GM23248 (cell line): Measurements from ENCODE around the gene CTIF. TPM values are rescaled to one million over a fixed set of nuclear protein-coding genes. Genes with fewer than 3 reads are reported as not detected.

Source experiments
- DNase-seq: peaks from one replicate; pipeline ENCODE4 v3.0.0-alpha.2; 2015
- H2AFZ ChIP-seq: fragments of 200-600 bp; sonication (generic); 2 replicates; pipeline ENCODE4 v1.6.1; 2016; ENCODE audit warnings: antibody characterized with exemption
- H3F3A ChIP-seq: fragments of 200-600 bp; sonication (generic); 2 replicates; pipeline ENCODE4 v1.6.1; 2016; ENCODE audit warnings: mild to moderate bottlenecking, antibody characterized with exemption, mixed run types; ENCODE audit not compliant: insufficient read depth
- H3K27ac ChIP-seq: fragments of 200-600 bp; sonication (generic); 2 replicates; pipeline ENCODE4 v1.5.1; 2016; ENCODE audit warnings: mild to moderate bottlenecking
- H3K27me3 ChIP-seq: fragments of 200-600 bp; sonication (generic); replicated peaks from 2 replicates; pipeline ENCODE4 v1.6.1; 2016; ENCODE audit warnings: mild to moderate bottlenecking; ENCODE audit not compliant: insufficient read depth
- H3K36me3 ChIP-seq: fragments of 200-600 bp; sonication (generic); 2 replicates; pipeline ENCODE4 v1.6.1; 2016; ENCODE audit warnings: low read depth, mild to moderate bottlenecking
- H3K4me1 ChIP-seq: fragments of 200-600 bp; sonication (generic); 2 replicates; pipeline ENCODE4 v1.6.1; 2016; ENCODE audit warnings: mild to moderate bottlenecking; ENCODE audit not compliant: insufficient read depth
- H3K4me2 ChIP-seq: fragments of 200-600 bp; sonication (generic); one replicate; pipeline ENCODE4 v1.6.1; 2016; ENCODE audit warnings: mild to moderate bottlenecking; ENCODE audit not compliant: unreplicated experiment
- H3K4me3 ChIP-seq: fragments of 200-600 bp; sonication (generic); 2 replicates; pipeline ENCODE4 v1.5.1; 2016; ENCODE audit warnings: mild to moderate bottlenecking
- H3K79me2 ChIP-seq: fragments of 200-600 bp; sonication (generic); 2 replicates; pipeline ENCODE4 v1.6.1; 2016; ENCODE audit warnings: mild to moderate bottlenecking; ENCODE audit not compliant: insufficient read depth
- H3K9ac ChIP-seq: fragments of 200-600 bp; sonication (generic); 2 replicates; pipeline ENCODE4 v1.6.1; 2016; ENCODE audit warnings: mild to moderate bottlenecking
- H3K9me2 ChIP-seq: fragments of 200-600 bp; sonication (generic); 2 replicates; pipeline ENCODE4 v1.6.1; 2016; ENCODE audit warnings: mixed run types, mild to moderate bottlenecking, moderate library complexity; ENCODE audit not compliant: insufficient read depth
- H3K9me3 ChIP-seq: fragments of 200-600 bp; sonication (generic); one replicate; pipeline ENCODE4 v1.6.1; 2017; ENCODE audit warnings: low read depth
- H4K20me1 ChIP-seq: fragments of 200-600 bp; sonication (generic); 2 replicates; pipeline ENCODE4 v1.6.0; 2016; ENCODE audit not compliant: insufficient read depth
- EZH2 ChIP-seq: fragments of 200-600 bp; sonication (generic); IDR thresholded peaks from 2 replicates; pipeline ENCODE4 v1.6.1; 2018; ENCODE audit warnings: antibody characterized with exemption, mild to moderate bottlenecking; ENCODE audit not compliant: insufficient read depth, poor library complexity, severe bottlenecking
- EZH2phosphoT487 ChIP-seq: fragments of 200-600 bp; sonication (generic); IDR thresholded peaks from 2 replicates; pipeline ENCODE4 v1.6.1; 2018; ENCODE audit warnings: antibody characterized with exemption, moderate library complexity, mild to moderate bottlenecking, low read depth; ENCODE audit not compliant: insufficient read depth
- WGBS, 2 experiments: methylation state at CpG; one replicate each; pipeline ENCODE4 v1.1.6; 2015 to 2017; ENCODE audit warnings: low lambda C conversion rate in 2 of 2, low coverage in 1 of 2; ENCODE audit errors: missing lambda C conversion rate in 2 of 2; 5-methylcytosine and 5-hydroxymethylcytosine counted together
- in situ Hi-C: fragments of 300-500 bp; cut with MboI; formaldehyde crosslinking; loops from 2 replicates; pipeline ENCODE4 v1.15.0; 2020
- polyA plus RNA-seq: library from polyadenylated mRNA; unstranded; fragments of >200 nt; fragmentation: Nextera tagmentation; extraction: Ambion mirVana; gene quantifications from 2 replicates; pipeline ENCODE4 v1.2.1, GENCODE V29; 2016
- total RNA-seq: library from RNA; depleted of rRNA; stranded (reverse); fragments of >200 nt; shearing (Covaris generic); gene quantifications from 2 replicates; pipeline ENCODE4 v1.2.3, GENCODE V29; 2014

The CTIF gene
- total and polyA plus RNA-seq, 2 experiments from 2014 or later = 21.5 to 46.8 TPM

DNA sequence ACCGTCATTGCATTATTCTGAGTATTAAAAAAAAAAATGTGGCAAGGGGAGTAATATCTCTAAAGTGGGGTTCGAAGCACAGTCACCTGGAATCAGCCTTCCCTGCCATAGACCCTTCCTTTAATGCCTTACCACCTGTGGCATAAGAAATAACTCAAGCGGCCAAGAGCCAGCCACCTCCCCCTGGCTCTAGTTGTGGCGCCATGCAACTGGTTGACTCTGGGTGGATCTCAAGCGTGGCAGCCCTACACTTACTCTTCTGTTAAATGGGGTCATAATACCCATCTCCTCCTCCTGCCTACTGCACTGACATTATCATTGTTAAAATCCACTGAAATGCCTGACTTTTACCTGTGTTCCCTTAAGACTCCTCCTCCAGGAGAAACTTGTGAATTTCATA, 236.1 kb downstream of the CTIF start:
- Histone ChIP-seq H3K79me2 (peaks cover 9% of the 10 kb centered on the region; the same call in 1 of the 2 replicates), H3K9ac (no peak overlapping the region), H3K9me3 (no peaks in the 10 kb centered on the region), H3K4me3 (no peak overlapping the region), H2AFZ (no peak overlapping the region), H4K20me1 (no peaks in the 10 kb centered on the region; the same call in 1 of the 2 replicates), H3K27ac (no peak overlapping the region), H3K4me1 (peaks cover 5% of the 10 kb centered on the region; the same call in 1 of the 2 replicates), H3K9me2 (no peaks in the 10 kb centered on the region), H3K4me2 (no peak overlapping the region), H3F3A (peaks cover 3% of the 10 kb centered on the region; the same call in 1 of the 2 replicates), H3K36me3 (peaks cover 8% of the 10 kb centered on the region; the same call in 1 of the 2 replicates), H3K27me3 (no peaks in the 10 kb centered on the region)
- in situ Hi-C loops = no loop called here
- 99 to 100% methylated on average over 5 of the region's 5 CpGs for WGBS, 2 experiments
- TF ChIP-seq EZH2 (no peak), EZH2phosphoT487 (no peak)
- no peak for DNase-seq

DNA sequence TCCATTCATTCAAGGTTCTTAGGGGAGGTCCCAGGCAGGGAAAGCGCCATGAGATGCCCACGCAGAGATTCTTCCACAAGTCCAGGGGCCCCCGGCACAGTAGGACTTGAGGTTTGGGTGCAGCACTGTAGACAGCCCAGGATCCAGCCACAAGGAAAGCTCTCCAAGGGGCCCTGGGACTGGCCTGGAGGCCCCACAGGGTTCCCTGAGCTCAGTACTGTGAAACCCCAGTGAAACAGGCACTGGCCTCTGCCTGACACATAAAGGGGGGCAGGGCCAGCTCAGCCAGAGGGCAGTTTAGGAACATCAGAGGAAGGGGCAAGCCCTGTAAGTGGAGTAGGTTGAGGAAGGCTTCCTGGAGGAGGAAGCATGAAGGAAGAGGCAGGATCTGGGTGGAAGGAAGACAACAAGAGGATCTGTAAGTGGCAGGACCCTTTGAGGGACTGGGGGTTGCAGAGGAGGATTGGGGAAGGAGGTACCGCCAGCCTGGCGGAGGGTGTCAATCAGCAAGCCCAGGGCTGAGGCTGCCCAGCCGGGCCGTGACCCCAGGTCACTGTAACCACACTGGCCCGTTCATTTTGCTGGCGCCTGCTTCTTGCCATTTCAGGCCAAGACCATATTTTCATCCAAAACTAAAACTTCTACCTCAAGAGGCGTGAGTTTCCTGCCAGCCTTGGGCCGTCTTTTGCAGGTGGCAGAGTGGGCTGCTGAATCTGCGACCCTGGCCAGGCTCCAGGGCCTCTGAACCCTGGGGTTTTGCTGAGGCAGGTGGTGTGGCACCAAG, 236.7 kb downstream of the CTIF start:
- Histone ChIP-seq H3K9me3 (no peaks in the 10 kb centered on the region), H3K27ac (no peak overlapping the region), H3K36me3 (peaks cover 8% of the 10 kb centered on the region; the same call in 1 of the 2 replicates), H4K20me1 (no peaks in the 10 kb centered on the region; the same call in 1 of the 2 replicates), H3K79me2 (peaks cover 9% of the 10 kb centered on the region; the same call in 1 of the 2 replicates), H3K4me3 (no peak overlapping the region), H3K4me2 (no peak overlapping the region), H3F3A (peaks cover 9% of the 10 kb centered on the region), H3K4me1 (peaks cover 11% of the 10 kb centered on the region), H3K9me2 (no peaks in the 10 kb centered on the region), H3K9ac (no peak overlapping the region), H2AFZ (no peak overlapping the region), H3K27me3 (no peaks in the 10 kb centered on the region)
- in situ Hi-C loops = no loop called here
- 90 to 96% methylated on average over 12 of the region's 12 CpGs for WGBS, 2 experiments
- no peak for DNase-seq
- TF ChIP-seq EZH2 = no peak
- no peak for TF ChIP-seq EZH2phosphoT487

DNA sequence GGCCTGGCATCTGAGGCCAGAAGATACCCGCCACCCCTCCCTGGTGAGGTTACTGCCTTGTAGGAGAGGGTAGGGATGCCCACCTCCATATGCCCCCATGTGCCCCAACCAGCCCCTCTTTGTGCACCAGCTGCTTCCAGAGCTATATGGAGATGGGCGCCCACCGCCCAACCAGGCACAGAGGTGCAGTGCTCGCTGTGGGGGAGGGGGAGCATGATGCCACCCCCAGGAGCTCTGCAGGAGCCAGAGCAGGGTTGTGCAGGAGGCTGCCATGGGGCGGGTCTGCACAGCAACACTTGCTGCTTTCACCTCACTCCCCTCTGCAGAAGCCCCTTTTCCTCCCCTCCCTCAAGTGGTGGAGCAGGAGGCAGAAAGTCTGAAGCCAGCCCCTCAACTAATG, 237.3 kb downstream of the CTIF start:
- WGBS, 2 experiments = 99 to 100% methylated on average over 5 of the region's 5 CpGs
- Histone ChIP-seq H3F3A (peaks cover 13% of the 10 kb centered on the region), H3K4me1 (peaks cover 17% of the 10 kb centered on the region), H3K79me2 (peaks cover 9% of the 10 kb centered on the region; the same call in 1 of the 2 replicates), H3K36me3 (peaks cover 8% of the 10 kb centered on the region; the same call in 1 of the 2 replicates), H3K27ac (no peak overlapping the region), H3K9ac (no peak overlapping the region), H2AFZ (no peak overlapping the region), H3K4me2 (no peak overlapping the region), H3K9me3 (no peaks in the 10 kb centered on the region), H4K20me1 (no peaks in the 10 kb centered on the region; the same call in 1 of the 2 replicates), H3K27me3 (no peaks in the 10 kb centered on the region), H3K4me3 (no peak overlapping the region), H3K9me2 (no peaks in the 10 kb centered on the region)
- no peak for DNase-seq
- in situ Hi-C loops = no loop called here
- TF ChIP-seq EZH2 = no peak
- TF ChIP-seq EZH2phosphoT487 = no peak

DNA sequence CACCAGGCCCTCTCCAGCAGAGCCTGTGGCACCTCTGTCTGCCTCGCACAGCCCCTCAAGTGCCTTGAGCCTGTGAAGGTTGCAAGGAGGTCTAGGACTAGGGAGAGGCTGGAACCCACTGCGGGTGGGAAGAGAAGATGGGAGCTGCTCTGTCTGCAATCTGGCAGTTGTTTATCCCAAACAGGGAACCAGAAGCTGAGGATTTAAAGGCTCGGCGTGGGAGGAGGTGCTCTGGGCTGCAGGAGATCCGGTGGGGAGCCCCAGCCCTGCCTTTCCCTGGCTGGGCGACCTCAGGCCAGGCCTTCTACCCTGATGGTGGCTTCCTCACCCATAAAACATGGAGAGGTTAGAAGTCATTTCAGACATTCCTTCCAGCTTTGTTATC, 237.8 kb downstream of the CTIF start:
- H3K4me2 ChIP-seq = no peak overlapping the region
- no peaks in the 10 kb centered on the region for H3K27me3 ChIP-seq
- H4K20me1 ChIP-seq = no peaks in the 10 kb centered on the region; the same call in 1 of the 2 replicates
- H3K79me2 ChIP-seq = peaks cover 11% of the 10 kb centered on the region; the same call in 1 of the 2 replicates
- 93 to 94% methylated on average over 6 of the region's 6 CpGs for WGBS, 2 experiments
- H3K9ac ChIP-seq = no peak overlapping the region
- no peak overlapping the region for H3K4me3 ChIP-seq
- DNase-seq = no peak
- TF ChIP-seq EZH2phosphoT487 = no peak
- no peak for TF ChIP-seq EZH2
- H3K4me1 ChIP-seq = peaks cover 22% of the 10 kb centered on the region
- H3K36me3 ChIP-seq = peaks cover 8% of the 10 kb centered on the region; the same call in 1 of the 2 replicates
- in situ Hi-C loops = no loop called here
- no peak overlapping the region for H2AFZ ChIP-seq
- H3F3A ChIP-seq = peaks cover 13% of the 10 kb centered on the region
- H3K27ac ChIP-seq = no peak overlapping the region
- no peaks in the 10 kb centered on the region for H3K9me3 ChIP-seq
- H3K9me2 ChIP-seq = no peaks in the 10 kb centered on the region
